Gastroesophageal sphincter (tissue), 3 donors: ENCODE measurements around the gene E2F2.

Experiments
- POLR2A ChIP-seq, 2 donors: fragments of 450-650 bp; IDR thresholded peaks; one replicate each; pipeline ENCODE4 v1.6.1; 2017; ENCODE audit warnings: antibody characterized with exemption in 2 of 2, mild to moderate bottlenecking in 2 of 2, moderate library complexity in 1 of 2
- POLR2AphosphoS5 ChIP-seq: sonication (generic); formaldehyde crosslinking; IDR thresholded peaks from one replicate; pipeline ENCODE4 v1.6.1; 2017; ENCODE audit warnings: antibody characterized with exemption
- TF ChIP-seq, protein P1 (sequence below), 4 experiments: fragments of 200-600 bp in 2 of 4; fragments of 450-650 bp in 2 of 4; sonication (generic) in 1 of 4; IDR thresholded peaks; one replicate each; pipeline ENCODE4 v1.5.1; 2017 to 2019; ENCODE audit warnings: antibody characterized with exemption in 4 of 4, mild to moderate bottlenecking in 2 of 4, moderate library complexity in 2 of 4

DNA sequence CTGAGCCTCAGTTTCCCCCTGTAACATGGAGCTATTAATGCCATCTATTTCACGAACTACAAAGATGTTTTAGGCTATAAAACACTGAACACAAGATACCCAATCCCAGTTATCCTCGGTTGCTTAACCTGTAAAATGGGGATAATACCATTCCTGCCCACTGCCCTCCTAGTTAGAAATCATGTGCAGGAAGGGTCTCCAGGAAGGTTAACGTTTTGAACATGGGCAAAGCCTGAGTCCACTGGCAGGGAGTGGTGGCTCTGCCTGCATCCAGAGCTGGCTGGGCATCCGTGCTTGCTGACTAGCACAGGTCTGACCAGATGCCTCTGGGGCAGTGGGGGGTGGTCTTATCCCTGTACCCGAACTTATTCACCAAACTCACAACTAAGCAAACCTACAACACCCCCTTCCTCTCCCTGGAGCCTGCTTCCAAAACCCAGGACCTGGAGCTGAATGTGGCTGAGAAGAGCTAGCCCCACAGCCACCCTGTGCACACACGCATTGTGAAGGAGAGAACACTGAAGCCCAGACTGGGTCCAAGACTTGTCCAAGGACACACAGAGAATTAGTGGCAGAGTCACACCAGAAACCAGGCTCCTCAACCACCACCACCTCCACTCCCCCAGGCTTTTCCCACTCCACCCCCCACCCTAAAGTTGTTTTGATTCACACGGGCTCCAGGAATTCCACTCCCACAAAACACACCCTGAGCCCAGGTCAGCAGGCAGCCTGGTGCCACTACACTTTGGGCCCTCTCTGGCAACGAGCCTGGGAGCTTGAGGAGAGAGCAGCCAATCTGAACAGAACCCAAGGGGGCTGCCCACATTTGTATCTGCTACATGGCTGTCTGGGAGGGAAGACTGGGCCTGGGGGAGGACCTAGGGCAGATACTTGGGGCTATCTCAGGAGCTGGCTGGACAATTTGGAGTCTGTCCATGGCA lies 1.6 kb downstream of the E2F2 start:
- TF ChIP-seq POLR2AphosphoS5 (no peak), POLR2A (IDR thresholded peaks at IDR 0.05) (no peak)
- TF ChIP-seq, protein P1, sequence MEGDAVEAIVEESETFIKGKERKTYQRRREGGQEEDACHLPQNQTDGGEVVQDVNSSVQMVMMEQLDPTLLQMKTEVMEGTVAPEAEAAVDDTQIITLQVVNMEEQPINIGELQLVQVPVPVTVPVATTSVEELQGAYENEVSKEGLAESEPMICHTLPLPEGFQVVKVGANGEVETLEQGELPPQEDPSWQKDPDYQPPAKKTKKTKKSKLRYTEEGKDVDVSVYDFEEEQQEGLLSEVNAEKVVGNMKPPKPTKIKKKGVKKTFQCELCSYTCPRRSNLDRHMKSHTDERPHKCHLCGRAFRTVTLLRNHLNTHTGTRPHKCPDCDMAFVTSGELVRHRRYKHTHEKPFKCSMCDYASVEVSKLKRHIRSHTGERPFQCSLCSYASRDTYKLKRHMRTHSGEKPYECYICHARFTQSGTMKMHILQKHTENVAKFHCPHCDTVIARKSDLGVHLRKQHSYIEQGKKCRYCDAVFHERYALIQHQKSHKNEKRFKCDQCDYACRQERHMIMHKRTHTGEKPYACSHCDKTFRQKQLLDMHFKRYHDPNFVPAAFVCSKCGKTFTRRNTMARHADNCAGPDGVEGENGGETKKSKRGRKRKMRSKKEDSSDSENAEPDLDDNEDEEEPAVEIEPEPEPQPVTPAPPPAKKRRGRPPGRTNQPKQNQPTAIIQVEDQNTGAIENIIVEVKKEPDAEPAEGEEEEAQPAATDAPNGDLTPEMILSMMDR (IDR thresholded peaks at IDR 0.05) = no peak
